HG03520 (cell line): Measurements from ENCODE around the gene CLIP1.
"Not testable (repeated sequence)": the region's sequence is repeated elsewhere in the genome, so short reads cannot be mapped to it uniquely, and the experiment has no call there.

ENCODE experiments used
- ATAC-seq: cut with Tn5 transposase; IDR thresholded peaks from one replicate; pipeline ENCODE4 v1.9.1; 2021; ENCODE audit warnings: mild to moderate bottlenecking, moderate library complexity; ENCODE audit not compliant: unreplicated experiment

CLIP1 gene

DNA sequence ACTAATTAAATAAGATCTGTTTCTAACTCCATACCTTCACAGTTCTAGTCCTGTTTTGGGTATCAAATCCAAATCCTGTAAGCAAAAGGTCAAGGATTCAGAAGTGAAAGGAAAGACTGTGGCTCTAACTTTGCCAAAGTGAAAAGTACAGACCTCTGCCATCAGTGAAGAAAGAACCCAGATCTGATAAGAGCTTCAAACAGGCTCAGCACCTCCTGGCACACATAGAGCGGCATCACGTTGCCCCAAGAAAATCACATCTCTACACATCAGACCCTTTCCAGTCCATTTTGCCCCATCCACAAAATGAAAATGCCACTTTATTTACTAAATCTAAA, 23.2 kb downstream of the CLIP1 start:
- no peak for ATAC-seq

DNA sequence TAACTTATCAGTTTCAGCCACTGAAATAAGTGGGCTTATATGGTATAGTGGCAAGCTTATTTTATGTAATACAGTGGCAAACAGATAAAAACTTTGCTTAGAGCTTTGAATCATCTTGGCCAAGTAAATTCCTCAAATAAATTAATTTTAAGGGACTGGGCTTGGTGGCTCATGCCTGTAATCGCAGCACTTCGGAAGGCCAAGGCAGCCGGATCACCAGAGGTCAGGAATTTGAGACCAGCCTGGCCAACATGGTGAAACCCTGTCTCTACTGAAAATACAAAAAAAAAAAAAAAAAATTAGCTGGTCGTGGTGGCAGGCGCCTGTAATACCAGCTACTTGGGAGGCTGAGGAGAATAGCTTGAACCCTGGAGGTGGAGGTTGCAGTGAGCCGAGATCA, 24.5 kb downstream of the CLIP1 start:
- ATAC-seq, result not testable (repeated sequence)

DNA sequence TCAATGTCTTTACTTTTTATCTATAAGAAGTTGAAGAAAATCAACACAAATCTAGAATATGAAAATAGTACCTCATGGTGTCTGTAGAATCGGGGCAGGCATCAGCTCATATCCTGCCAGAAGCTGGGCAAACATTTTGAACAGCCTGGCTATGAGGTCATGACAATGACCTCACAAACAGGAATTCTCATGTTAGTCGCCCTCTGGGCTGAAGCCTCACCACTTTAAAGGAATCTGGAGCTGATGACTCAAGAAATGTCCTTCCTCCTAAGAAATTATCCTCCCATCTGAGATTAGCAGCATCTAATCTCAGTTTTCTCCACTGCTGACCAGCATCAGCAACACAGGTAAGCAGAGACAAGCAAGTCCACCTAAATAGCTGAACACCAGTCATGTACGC, 27.1 kb downstream of the CLIP1 start:
- ATAC-seq, result no peak

DNA sequence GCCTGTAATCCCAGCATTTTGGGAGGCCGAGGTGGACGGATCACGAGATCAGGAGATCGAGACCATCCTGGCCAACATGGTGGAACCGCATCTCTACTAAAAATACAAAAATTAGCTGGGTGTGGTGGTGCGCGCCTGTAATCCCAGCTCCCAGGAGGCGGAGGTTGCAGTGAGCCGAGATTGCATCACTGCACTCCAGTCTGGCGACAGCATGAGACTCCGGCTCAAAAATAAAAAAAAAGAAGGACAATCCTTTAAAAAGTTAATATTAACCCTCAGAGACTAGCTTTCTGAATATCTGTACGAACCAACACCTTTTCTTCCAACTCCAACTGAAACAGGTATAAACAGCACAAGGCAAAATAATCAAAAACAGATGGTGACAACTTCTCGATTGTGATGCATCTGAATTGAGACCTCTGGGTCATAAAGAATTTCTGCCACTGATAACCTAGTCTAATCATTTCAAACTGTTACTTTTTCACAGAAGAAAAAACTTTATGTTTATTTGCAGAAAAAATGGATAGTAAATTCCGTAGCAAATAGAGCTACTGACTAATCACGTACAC, 27.8 kb downstream of the CLIP1 start:
- no peak for ATAC-seq

DNA sequence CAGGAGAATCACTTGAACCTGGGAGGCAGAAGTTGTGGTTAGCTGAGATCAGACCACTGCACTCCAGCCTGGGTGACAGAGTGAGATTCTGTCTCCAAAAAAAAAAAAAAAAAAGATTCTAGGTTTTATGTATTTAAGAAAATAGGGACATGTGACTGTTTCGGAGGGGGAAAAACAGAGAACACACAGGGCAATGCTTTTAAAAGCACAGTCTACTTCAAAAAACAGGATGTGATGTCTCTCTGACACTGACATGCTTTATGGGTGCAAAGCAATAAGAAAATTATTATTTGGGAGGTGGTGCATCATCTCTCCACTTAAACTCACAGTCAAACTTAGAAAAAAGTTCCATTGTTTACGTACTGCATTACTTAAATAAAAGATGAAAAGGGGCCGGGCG, 28.7 kb downstream of the CLIP1 start:
- ATAC-seq, result no peak

DNA sequence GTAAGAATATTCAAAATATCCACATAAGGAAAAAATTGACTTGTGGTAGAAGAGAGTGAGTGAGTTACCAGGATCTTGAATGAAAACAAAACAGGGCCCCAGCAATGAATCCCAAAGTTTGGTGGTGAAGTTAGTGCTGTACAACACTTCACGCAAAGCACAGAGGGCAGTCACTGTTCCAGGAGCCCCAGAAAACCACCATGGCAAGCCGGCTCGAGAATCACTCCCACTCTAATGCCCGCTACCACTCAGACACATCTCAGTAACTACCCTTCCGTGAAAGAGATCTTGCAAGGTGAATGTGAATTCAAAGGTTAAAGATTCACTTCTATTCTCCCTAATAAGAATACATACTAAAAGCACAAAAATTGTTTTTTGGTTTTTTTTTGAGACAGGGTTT, 30.1 kb downstream of the CLIP1 start:
- no peak for ATAC-seq

DNA sequence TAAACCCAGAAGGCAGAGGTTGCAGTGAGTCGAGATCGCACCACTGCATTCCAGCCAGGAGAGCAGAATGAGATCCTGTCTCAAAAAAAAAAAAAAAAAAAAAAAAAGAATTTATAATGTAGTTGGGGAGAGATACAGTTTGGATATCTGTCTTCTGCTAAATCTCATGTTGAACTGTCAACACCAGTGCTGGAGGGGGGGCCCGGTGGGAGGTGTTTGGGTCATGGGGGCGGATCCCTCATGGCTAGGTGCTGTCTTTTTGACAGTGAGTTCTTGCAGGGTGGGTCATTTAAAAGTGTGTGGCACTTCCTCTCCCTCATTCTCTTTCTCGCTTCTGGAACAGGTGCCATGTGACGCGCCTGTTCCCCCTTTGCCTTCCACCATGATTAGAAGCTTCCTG, 32.8 kb downstream of the CLIP1 start:
- no peak for ATAC-seq

DNA sequence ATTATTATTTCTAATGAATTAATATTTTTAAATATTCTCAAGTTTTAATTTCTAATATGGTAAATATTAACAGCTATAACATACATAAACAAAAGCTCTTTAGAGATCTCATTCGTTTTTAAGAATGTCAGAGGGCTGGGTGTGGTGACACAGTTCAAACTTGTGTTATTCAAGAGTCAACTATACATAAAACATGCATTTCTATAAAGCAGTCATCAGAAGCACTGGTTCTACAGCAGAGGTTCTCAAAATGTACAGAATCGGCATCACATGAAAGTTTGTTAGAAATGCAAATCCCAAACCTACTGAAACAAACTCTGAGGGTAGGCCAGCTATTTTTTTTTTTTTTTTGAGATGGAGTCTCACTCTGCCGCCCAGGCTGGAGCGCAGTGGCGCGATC, 34.6 kb downstream of the CLIP1 start:
- no peak for ATAC-seq

DNA sequence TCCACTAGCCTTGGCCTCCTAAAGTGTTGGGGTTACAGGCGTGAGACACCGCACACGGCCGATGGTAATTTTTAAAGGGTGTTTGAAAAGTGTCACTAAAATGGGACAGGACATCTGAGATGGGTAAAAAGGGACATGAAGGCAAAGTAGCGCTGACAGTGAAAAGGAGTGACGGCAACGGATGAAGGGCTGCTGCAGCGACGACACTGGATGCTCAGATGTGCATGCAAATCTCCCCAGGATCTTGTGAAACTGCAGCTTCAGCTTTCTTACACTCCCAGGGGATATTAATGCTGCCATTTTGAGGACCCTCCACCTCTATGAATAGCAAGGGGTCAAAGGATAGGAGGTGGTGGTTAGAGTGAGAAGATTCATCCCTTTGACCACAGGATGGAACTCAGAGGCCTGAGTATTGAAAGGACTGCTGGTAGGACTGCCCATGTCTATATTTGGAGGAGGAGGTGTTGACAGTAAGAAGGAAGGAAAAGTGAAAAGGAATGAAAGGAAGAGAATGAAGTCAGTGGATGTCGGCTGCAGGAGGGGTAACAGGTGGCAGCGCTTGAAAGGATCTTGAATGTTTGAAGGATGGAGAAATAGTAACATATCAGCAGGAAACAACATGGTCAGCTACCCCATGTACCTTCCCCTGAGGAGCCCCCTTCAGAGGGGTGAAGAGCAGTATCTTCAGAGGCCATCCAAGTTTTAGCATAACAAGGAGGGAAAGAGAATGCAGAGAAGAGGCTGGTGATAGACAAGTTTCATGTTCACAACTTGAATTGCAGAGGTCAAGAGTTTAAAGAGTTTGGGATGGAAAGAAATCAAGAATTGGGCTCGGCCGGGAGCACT, 37.1 kb downstream of the CLIP1 start:
- ATAC-seq, result no peak

DNA sequence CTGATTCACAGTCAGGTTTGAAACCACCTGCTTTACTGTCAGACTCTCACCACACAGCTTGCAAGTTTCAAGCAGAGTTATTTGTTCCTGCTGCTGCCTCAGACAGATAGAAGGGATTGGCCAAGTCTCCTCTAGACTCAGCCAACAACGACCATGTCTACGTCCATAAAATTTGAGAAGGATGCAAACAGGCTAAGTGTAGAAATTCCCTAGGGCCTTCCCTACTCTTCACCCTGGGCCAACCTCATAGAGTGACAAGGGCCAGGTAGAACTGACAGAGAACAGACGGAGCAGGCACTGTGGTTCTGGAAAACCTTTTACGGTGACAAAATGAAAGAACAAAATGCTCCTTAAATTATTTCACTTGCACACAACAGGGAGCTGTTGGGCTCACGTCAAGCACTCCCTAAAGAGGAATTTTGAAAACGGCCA, 39.5 kb downstream of the CLIP1 start:
- ATAC-seq, result no peak

DNA sequence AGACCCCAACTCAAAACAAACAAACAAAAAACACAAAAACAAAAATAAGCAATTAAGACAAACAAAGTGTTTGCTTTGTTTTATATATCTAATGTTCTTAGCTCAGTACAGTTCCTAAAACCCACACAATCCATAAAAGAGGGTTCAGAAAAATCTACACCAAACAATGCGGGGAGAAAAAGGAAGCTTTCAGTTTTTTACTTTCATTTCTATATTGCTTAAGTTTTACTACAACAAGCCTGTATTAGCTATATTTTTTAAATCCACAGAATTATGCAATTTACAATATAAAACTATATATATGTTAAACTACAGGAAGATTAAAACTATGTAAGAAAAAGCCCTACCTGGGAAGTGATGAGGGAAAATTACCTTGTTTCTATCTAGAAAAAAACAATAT, 41.4 kb downstream of the CLIP1 start:
- no peak for ATAC-seq

DNA sequence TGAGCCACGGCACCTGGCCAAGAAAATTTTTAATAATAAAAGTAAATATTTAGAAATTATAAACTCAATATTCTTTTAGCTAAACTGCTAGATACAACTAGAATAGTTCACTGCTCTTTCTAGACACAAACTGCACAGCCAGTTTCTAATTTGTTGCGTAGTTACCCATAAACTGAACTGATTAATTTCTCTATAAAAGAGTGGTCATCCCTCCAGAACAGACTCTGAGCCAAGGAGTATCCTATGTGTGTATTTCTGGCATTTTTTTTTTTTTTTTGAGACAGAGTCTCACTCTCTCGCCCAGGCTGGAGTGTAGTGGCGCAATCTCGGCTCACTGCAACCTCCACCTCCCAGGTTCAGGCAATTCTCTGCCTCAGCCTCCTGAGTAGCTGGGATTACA, 45.7 kb downstream of the CLIP1 start:
- not testable (repeated sequence) for ATAC-seq

DNA sequence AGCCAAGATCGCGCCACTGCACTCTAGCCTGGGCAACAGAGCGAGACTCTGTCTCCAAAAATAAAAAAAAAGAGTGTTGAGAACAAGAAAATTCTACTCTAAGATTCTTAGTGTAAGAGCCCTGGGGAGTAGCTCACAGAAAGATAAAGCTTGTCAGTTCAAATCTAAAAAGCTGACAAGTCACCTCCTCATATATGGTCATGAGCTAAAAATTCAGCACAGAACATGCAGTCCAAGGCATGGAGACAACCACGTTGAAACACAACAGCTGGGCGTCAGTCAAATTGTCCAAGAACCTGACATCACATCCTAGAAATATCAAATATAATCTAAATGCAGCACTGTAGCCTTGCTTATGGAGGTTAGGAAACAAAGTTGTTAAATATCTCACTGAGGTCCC, 47.8 kb downstream of the CLIP1 start:
- no peak for ATAC-seq

DNA sequence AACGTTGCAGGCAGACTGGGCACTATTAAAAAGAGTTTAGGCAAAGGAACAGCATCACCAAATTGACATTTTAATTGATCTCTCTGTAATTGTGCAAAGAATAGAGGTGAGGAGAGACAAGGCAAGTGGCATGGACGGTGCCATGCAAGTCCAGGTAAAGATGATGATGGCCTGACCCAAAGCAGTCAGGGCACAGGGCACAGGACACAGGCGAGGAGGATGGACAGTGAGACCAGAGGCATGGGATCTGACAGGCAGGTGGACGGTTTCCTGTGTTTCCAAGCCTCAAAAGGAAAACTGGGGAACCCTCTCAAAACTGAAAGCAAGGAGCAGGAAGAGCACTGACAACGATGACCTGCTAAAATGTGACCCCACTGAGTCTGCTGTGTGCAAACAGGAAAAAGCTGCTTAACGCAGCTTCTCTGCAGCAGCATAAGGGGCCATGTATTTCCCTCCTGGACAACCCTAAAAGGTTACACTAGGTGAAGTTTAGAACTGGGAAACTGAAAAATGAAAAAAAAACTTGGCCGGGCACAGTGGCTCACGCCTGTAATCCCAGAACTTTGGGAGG, 50.9 kb downstream of the CLIP1 start:
- ATAC-seq, result no peak

DNA sequence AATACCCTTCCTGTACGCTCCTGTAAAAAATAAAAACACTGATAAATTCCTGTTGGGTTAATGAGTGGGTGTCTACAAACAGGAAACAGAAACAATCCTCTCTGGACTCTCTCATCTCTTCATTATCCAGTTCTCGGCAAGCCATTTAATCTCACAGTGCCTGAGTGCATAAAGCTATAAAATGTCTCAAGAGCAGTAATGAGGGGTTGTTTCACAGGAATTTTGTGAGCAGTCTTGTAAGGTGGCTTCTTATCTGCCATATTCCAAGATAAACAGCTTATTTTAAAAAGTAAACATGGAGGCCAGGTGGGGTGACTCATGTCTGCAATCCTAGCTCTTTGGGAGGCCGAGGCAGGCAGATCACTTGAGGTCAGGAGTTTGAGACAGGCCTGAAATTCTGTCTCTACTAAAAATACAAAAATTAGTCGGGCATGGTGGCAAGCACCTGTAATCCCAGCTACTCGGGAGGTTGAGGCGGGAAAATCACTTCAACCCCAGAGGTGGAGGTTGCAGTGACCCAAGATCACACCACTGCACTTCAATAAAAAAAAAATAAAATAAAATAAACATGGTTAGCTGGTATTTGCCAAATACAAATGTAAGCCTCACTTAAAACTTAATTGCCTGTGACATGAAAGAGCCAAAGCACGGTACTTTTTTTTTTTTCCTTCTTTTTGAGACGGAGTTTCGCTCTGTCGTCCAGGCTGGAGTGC, 54.0 kb downstream of the CLIP1 start:
- ATAC-seq, result no peak

DNA sequence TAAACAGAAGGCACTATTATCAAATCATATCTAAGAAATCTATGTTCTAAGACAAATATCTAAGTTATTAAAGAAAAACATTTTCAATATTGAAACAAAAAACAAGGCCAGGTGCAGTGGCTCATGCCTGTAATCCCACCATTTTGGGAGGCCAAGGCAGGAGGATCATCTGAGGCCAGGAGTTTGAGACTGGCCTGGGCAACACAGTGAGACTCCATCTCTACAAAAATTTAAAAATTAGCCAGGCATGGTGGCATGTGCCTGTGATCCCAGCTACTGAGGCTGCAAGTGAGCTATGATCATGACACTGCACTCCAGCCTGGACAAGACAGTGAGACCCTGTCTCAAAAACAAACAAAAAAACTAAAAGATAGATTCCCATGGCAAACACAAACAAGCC, 54.8 kb downstream of the CLIP1 start:
- ATAC-seq, result not testable (repeated sequence)

DNA sequence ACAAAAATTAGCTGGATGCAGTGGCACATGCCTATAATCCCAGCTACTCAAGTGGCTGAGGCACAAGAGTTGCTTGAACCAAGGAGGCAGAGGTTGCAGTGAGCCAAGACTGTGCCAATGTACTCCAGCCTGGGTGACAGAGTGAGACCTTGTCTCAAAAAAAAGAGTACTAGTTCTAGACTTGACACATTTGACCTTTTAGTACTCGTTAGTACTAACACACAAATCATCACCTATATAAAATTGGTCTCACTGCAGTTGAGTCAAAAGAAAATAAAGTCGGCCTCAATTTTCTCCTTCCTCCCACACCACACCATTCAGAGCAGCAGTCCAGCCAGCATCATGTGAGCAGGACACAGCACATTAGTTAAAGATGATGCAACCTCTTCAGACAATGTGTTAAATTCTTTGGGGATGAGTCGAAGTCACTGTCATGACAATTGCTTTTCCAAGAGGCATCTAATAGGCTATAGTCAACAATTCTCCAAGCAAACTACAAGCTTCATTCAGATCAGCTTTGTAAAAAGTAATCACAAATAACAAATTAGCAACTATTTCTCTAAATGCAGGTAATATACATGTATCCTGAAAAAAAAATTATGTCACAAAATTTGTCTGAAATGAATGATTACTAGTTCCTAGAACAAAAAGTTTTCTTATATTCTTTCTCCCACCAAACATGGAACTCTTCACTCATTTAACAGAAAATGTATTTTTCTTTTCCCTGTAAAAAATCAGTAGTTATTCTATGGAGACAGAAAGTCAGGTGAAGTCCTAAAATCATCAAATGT, 55.6 kb downstream of the CLIP1 start:
- no peak for ATAC-seq

DNA sequence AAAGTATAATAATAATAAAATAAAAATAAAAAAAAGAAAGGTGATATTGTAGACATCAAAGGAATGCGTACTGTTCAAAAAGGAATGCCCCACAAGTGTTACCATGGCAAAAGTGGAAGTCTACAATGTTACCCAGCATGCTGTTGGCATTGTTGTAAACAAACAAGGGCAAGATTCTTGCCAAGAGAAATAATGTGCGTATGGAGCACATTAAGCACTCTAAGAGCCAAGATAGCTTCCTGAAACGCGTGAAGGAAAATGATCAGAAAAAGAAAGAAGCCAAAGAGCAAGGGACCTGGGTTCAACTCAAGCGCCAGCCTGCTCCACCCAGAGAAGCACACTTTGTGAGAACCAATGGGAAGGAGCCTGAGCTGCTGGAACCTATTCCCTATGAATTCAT, 57.2 kb downstream of the CLIP1 start:
- not testable (repeated sequence) for ATAC-seq

DNA sequence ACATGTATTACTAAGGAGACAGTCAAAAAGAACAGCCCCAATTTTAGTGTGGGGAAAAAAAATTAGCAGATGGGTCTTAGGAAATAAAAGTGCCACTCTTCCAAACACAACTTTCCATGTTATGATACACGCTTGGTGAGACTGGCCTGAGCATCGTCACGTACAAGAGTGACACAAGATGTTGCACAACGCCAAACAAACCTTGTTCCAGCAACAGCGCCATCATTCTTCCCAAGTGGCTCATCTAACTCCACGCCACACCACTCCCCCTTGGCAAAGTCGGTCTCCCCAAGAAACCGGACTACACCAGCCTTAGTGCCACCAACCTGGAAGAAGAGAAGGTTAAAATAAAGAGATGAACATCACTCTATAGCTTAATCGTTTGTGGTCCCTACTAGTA, 58.7 kb downstream of the CLIP1 start:
- no peak for ATAC-seq

DNA sequence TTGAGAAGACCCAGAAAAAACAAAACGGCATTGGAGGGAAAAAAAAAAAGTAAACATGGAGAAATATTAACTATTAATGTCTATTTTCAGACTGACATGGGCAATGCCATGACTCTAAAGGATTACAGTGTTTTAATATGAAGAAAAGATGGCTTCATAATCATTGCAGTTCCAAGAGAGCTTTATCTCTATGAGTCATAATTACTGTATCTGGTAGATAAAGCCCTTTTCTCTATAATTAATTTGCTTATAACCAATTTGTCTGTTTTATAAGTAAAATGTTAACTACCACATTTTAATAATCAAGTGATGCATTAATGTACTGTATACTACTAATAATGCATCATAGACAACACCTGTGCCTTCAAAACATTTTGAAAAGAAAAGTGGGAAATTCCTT, 59.7 kb downstream of the CLIP1 start:
- no peak for ATAC-seq

DNA sequence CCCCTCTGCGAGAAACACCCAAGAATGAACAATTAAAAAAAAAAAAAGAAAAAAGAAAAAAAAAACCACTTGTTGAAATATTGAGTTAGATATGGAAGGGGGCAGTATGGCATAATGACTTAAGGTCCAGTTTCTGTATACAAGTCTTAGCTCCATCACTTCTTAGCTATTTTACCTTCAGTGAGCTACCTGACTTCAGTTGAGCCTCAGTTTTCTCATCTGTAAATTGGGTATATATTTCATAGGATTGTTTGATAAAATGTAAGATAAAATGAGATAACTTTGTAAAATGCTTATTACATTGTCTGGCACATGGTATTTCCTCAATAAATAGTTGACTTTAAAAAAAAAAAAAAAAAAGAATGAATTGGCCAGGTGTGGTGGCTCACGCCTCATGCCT, 64.1 kb downstream of the CLIP1 start:
- ATAC-seq, result not testable (repeated sequence)
